WI38 (cell line): ENCODE measurements around the gene IAH1.

Experiments
- H3K4me3 ChIP-seq: 2 replicates; pipeline ENCODE4 v1.5.1; 2011; ENCODE audit warnings: low read depth, mild to moderate bottlenecking, control low read depth, low read length
- TF ChIP-seq, protein P1 (sequence below): IDR thresholded peaks from 2 replicates; pipeline ENCODE4 v1.5.1; 2012; ENCODE audit warnings: low read depth, mild to moderate bottlenecking, control low read depth, low read length

The IAH1 gene

DNA sequence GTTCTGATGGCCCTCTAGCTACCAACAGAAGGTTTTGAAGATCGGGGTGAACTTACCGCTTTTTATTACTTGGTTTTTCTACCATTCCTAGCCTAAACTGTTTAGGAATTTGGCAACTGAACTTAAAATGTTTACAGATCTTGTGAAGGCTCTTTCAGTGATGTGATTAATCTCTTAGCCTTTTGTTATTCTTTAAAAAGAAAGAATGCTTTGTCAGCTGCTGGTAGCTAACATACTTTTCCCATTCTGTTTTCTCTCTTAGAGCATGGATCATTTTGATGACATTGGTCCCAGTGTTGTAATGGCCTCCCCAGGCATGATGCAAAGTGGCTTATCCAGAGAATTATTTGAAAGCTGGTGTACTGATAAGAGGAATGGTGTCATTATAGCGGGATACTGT is 32.8 kb upstream of the IAH1 start:
- no peak overlapping the region for H3K4me3 ChIP-seq
- TF ChIP-seq, protein P1, sequence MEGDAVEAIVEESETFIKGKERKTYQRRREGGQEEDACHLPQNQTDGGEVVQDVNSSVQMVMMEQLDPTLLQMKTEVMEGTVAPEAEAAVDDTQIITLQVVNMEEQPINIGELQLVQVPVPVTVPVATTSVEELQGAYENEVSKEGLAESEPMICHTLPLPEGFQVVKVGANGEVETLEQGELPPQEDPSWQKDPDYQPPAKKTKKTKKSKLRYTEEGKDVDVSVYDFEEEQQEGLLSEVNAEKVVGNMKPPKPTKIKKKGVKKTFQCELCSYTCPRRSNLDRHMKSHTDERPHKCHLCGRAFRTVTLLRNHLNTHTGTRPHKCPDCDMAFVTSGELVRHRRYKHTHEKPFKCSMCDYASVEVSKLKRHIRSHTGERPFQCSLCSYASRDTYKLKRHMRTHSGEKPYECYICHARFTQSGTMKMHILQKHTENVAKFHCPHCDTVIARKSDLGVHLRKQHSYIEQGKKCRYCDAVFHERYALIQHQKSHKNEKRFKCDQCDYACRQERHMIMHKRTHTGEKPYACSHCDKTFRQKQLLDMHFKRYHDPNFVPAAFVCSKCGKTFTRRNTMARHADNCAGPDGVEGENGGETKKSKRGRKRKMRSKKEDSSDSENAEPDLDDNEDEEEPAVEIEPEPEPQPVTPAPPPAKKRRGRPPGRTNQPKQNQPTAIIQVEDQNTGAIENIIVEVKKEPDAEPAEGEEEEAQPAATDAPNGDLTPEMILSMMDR = no peak

DNA sequence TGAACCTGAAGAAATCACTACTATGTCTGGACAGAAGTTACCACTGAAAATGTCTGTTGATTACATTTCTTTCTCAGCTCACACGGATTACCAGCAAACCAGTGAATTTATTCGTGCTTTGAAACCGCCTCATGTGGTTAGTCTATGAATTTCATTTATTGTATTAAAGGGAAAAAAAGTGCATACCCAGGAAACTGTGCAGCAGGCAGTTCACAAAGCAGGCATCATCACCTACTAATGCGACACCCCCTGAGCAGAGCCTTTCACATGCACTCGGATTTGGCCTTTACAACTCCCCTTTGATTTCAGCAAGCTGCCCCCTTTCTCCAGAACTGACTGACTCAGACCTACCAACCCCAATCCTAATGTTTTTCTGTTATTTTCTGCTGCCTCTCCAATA is 30.8 kb upstream of the IAH1 start:
- TF ChIP-seq, protein P1 = no peak

DNA sequence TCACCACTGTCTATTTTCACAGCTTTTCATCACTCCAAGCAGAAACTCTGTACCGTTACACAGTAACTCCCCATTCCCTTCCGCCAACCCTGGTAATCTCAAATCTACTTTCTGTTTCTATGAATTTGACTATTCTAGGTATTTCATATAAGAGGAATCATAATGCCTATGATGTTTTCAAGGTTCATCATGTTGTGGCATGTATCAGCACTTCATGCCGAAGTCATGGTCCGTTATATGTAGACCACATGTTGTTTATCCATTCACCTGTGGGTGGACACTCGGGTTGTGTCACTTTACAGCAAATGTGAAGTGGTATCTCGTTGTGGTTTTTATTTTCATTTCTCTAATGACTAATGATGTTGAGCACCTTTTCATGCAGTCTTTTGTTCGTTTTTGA is 29.3 kb upstream of the IAH1 start:
- H3K4me3 ChIP-seq = no peak overlapping the region
- TF ChIP-seq, protein P1 = no peak

More for the DNA sequence above, 30.8 kb upstream of the IAH1 start:
- H3K4me3 ChIP-seq = no peak overlapping the region

DNA sequence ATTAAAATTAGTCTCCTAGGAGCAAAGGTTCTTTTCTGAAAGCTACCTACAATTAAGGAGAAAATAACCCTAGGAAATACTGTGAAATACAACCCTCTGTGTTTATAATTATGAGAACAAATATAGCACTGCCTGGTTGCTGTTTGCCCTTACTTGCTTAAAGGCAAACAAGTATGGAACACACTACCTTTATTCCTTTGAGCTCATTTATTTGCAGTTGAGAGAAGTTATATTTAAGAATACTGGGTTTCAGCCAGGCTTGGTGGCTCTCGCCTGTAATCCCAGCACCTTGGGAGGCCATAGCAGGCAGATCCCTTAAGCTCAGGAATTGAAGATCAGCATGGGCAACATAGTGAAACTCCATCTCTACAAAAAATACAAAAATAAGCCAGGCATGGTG is 23.1 kb upstream of the IAH1 start:
- TF ChIP-seq, protein P1 = no peak

DNA sequence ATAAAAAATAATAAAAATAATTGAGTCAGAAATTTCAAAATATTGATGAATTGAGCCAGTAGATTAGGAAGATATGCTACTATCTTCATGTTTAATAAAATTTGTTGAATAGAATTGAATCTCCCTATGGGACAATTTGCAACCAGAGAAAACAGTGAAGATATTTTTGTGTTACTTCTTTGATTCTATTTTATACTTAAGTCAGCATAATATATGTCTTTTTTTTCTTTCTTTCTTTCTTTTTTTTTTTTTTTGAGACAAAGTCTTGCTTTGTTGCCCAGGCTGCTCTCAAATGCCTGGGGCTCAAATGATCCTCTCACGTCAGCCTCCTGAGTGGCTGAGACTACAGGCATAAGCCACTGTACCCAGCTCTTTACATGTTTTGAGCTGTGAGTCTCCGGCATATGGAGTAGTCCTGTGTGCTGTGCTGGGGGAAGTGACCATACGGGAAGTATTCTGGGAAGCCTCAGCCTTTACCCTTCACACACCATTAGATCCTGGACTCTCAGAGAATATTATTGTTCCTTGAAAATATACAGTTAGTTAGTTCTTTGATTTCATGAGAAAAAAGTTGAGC is 13.8 kb upstream of the IAH1 start:
- TF ChIP-seq, protein P1 = no peak
- H3K4me3 ChIP-seq = no peak overlapping the region

More for the DNA sequence above, 23.1 kb upstream of the IAH1 start:
- H3K4me3 ChIP-seq = no peak overlapping the region

DNA sequence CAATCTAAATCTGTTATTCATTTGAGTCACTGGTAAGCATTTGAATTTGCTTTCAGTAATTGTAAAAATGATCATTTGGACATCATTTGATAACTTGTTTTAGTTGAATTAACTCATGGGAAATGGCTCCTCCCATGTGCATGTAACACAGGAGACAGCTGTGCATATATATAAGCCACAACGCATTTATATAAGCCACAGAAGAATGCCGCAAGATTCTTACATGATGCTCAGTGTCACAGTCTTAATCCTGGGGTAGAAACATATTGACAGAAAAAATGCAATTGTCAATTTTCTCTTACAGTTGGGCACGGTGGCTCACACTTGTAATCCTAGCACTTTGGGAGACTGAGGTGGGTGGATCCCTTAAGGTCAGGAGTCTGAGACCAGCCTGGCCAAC is 13.3 kb upstream of the IAH1 start:
- TF ChIP-seq, protein P1 = no peak

DNA sequence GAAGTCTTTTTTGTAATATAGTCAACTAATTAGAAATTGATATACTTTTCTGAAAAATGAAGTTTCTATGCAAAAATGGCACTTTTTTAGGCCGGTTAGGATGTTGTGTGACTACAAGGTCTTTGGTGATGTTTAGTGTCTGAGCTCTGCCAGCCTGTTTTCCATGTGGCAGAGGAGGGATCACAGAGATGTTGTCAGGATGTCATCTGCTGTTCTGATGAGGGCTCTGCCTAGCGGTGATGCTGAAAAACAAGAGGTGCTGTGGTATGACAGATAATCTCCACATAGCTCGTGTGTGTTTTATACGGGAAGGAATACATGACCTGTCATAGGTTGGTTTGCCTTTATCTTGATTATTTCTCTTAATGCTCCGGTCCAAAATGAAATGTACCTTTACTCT is 12.0 kb upstream of the IAH1 start:
- TF ChIP-seq, protein P1 = no peak
- no peak overlapping the region for H3K4me3 ChIP-seq

More for the DNA sequence above, 13.3 kb upstream of the IAH1 start:
- no peak overlapping the region for H3K4me3 ChIP-seq
